Liver (tissue), 9 donors: ENCODE results near the gene CREB1. TPM values are rescaled to one million over a fixed set of nuclear protein-coding genes. Genes with fewer than 3 reads are reported as not detected.

Source experiments
- DNase-seq: peaks from one replicate; pipeline ENCODE4 v3.0.0-alpha.2; 2017; ENCODE audit warnings: low spot score
- H3K27ac ChIP-seq, 2 donors: one replicate each; pipeline ENCODE4 v1.7.0; 2013; ENCODE audit warnings: inconsistent platforms in 2 of 2, low read length in 2 of 2, control low read depth in 1 of 2, low read depth in 1 of 2, mild to moderate bottlenecking in 1 of 2
- H3K27me3 ChIP-seq, 4 donors: one replicate each; pipeline versions ENCODE4 v1.6.1 to v1.7.0; 2013; ENCODE audit warnings: low read length in 3 of 4, inconsistent platforms in 1 of 4, mild to moderate bottlenecking in 1 of 4, moderate library complexity in 1 of 4; ENCODE audit not compliant: control insufficient read depth in 4 of 4, insufficient read depth in 4 of 4
- H3K36me3 ChIP-seq, 4 donors: one replicate each; pipeline versions ENCODE4 v1.6.1 to v1.7.0; 2013; ENCODE audit warnings: low read length in 3 of 4, mild to moderate bottlenecking in 3 of 4, low read depth in 1 of 4, moderate library complexity in 1 of 4; ENCODE audit not compliant: control insufficient read depth in 4 of 4, insufficient read depth in 3 of 4
- H3K4me1 ChIP-seq, 4 donors: one replicate each; pipeline versions ENCODE4 v1.6.1 to v1.7.0; 2013; ENCODE audit warnings: low read length in 3 of 4, mild to moderate bottlenecking in 3 of 4, moderate library complexity in 1 of 4; ENCODE audit not compliant: control insufficient read depth in 4 of 4, insufficient read depth in 4 of 4
- H3K4me3 ChIP-seq, 3 donors: one replicate each; pipeline versions ENCODE4 v1.6.1 to v1.7.0; 2013; ENCODE audit warnings: low read length in 3 of 3, control low read depth in 1 of 3, low read depth in 1 of 3, mild to moderate bottlenecking in 1 of 3
- H3K9ac ChIP-seq, 2 donors: one replicate each; pipeline ENCODE4 v1.7.0; 2013; ENCODE audit warnings: low read length in 2 of 2, mild to moderate bottlenecking in 2 of 2, moderate library complexity in 2 of 2, control low read depth in 1 of 2, low read depth in 1 of 2
- H3K9me3 ChIP-seq, 4 donors: one replicate each; pipeline versions ENCODE4 v1.6.1 to v1.7.0; 2013; ENCODE audit warnings: low read length in 3 of 4; ENCODE audit not compliant: control insufficient read depth in 4 of 4
- ATF3 ChIP-seq: IDR thresholded peaks from 2 replicates; pipeline ENCODE4 v1.6.1; 2016; ENCODE audit warnings: antibody characterized with exemption
- CTCF ChIP-seq: fragments of 150-350 bp; IDR thresholded peaks from 2 replicates; pipeline ENCODE4 v1.5.1; 2017; ENCODE audit warnings: improper control_type of control experiment, low read depth, low read length; ENCODE audit not compliant: missing input control
- EGR1 ChIP-seq, 2 donors: IDR thresholded peaks; 2 replicates each; pipeline ENCODE4 v1.6.1; 2016 to 2018; ENCODE audit warnings: antibody characterized with exemption in 2 of 2, low read depth in 2 of 2
- FOXA1 ChIP-seq: IDR thresholded peaks from 2 replicates; pipeline ENCODE4 v1.6.1; 2016; ENCODE audit warnings: antibody characterized with exemption
- FOXA2 ChIP-seq: IDR thresholded peaks from 2 replicates; pipeline ENCODE4 v1.6.1; 2016; ENCODE audit warnings: antibody characterized with exemption
- GABPA ChIP-seq, 2 donors: IDR thresholded peaks in 1 of 2; conservative IDR thresholded peaks in 1 of 2; 2 replicates each; pipeline ENCODE4 v1.6.1; 2016; ENCODE audit warnings: antibody characterized with exemption in 2 of 2, mild to moderate bottlenecking in 1 of 2, moderate library complexity in 1 of 2
- HNF4A ChIP-seq, 2 donors: conservative IDR thresholded peaks; 2 replicates each; pipeline ENCODE4 v1.6.1; 2016; ENCODE audit warnings: antibody characterized with exemption in 2 of 2, mild to moderate bottlenecking in 2 of 2
- HNF4G ChIP-seq: IDR thresholded peaks from 2 replicates; pipeline ENCODE4 v1.6.1; 2016; ENCODE audit warnings: antibody characterized with exemption
- JUND ChIP-seq, 2 donors: IDR thresholded peaks; 2 replicates each; pipeline ENCODE4 v1.6.1; 2016; ENCODE audit warnings: antibody characterized with exemption in 2 of 2
- MAX ChIP-seq: IDR thresholded peaks from 2 replicates; pipeline ENCODE4 v1.6.1; 2016; ENCODE audit warnings: antibody characterized with exemption
- NR2F2 ChIP-seq: IDR thresholded peaks from 2 replicates; pipeline ENCODE4 v1.6.1; 2016; ENCODE audit warnings: antibody characterized with exemption
- RAD21 ChIP-seq, 2 donors: IDR thresholded peaks; 2 replicates each; pipeline ENCODE4 v1.6.1; 2016; ENCODE audit warnings: antibody characterized with exemption in 2 of 2, mild to moderate bottlenecking in 2 of 2
- RXRA ChIP-seq, 2 donors: IDR thresholded peaks; 2 replicates each; pipeline ENCODE4 v1.6.1; 2017 to 2018; ENCODE audit warnings: antibody characterized with exemption in 2 of 2, mild to moderate bottlenecking in 1 of 2
- SP1 ChIP-seq: IDR thresholded peaks from 2 replicates; pipeline ENCODE4 v1.6.1; 2018; ENCODE audit warnings: antibody characterized with exemption, mild to moderate bottlenecking
- TAF1 ChIP-seq: conservative IDR thresholded peaks from 2 replicates; pipeline ENCODE4 v1.6.1; 2016; ENCODE audit warnings: antibody characterized with exemption, mild to moderate bottlenecking
- YY1 ChIP-seq: IDR thresholded peaks from 2 replicates; pipeline ENCODE4 v1.6.1; 2016; ENCODE audit warnings: antibody characterized with exemption, mild to moderate bottlenecking
- WGBS: extraction: QIAGEN DNeasy Blood & Tissue Kit; methylation state at CpG from one replicate; pipeline ENCODE4 v1.1.7; 2013; 5-methylcytosine and 5-hydroxymethylcytosine counted together
- polyA plus RNA-seq, 2 donors: library from polyadenylated mRNA; stranded (reverse) in 1 of 2; unstranded in 1 of 2; fragments of 200-250 nt in 1 of 2; fragments of >200 nt in 1 of 2; fragmentation: Nextera tagmentation in 1 of 2; extraction: Ambion mirVana in 1 of 2; gene quantifications; one replicate each; pipeline versions ENCODE4 v1.2.1 to v1.2.3, GENCODE V29; 2013 to 2015
- total RNA-seq, 2 donors: library from RNA; depleted of rRNA; stranded (reverse); fragments of >200 nt; gene quantifications; one replicate each; pipeline ENCODE4 v1.2.3, GENCODE V29; 2014
- TF ChIP-seq, protein P1 (sequence below): IDR thresholded peaks from 2 replicates; pipeline ENCODE4 v1.6.1; 2016; ENCODE audit warnings: antibody characterized with exemption, mild to moderate bottlenecking
- TF ChIP-seq, protein P2 (sequence below): IDR thresholded peaks from 2 replicates; pipeline ENCODE4 v1.6.1; 2016; ENCODE audit warnings: antibody characterized with exemption
- donor health status: healthy.
- donor health status: healthy.
- donor health status: healthy.
- donor health status: healthy.
- donor health status: healthy.

Gene CREB1
- total and polyA plus RNA-seq, 4 donors, result 4.4 to 24.4 (median 14.5) TPM

- H3K9ac ChIP-seq, result no peak overlapping the region
- H3K4me3 ChIP-seq, result no peak overlapping the region
- H3K9me3 ChIP-seq, result no peaks in the 10 kb centered on the region
- no peak overlapping the region for H3K27ac ChIP-seq
- H3K4me1 ChIP-seq, result no peaks in the 10 kb centered on the region
- WGBS, result 78% methylated on average over 3 of the region's 3 CpGs
- H3K27me3 ChIP-seq, result no peaks in the 10 kb centered on the region
- TF ChIP-seq RXRA (IDR thresholded peaks at IDR 0.05) (no peak), MAX (no peak), SP1 (no peak), HNF4G (no peak), NR2F2 (no peak), HNF4A (conservative IDR thresholded peaks at IDR 0.05) (no peak), TAF1 (no peak), CTCF (no peak), FOXA2 (no peak), YY1 (no peak), ATF3 (no peak), RAD21 (IDR thresholded peaks at IDR 0.05) (no peak), EGR1 (IDR thresholded peaks at IDR 0.05; ENCODE audit: low read depth in 2 of 2) (no peak), FOXA1 (no peak), JUND (IDR thresholded peaks at IDR 0.05) (no peak), GABPA (IDR thresholded peaks at IDR 0.05 in 1 of 2, conservative IDR thresholded peaks at IDR 0.05 in 1 of 2) (no peak)
- TF ChIP-seq, protein P1, sequence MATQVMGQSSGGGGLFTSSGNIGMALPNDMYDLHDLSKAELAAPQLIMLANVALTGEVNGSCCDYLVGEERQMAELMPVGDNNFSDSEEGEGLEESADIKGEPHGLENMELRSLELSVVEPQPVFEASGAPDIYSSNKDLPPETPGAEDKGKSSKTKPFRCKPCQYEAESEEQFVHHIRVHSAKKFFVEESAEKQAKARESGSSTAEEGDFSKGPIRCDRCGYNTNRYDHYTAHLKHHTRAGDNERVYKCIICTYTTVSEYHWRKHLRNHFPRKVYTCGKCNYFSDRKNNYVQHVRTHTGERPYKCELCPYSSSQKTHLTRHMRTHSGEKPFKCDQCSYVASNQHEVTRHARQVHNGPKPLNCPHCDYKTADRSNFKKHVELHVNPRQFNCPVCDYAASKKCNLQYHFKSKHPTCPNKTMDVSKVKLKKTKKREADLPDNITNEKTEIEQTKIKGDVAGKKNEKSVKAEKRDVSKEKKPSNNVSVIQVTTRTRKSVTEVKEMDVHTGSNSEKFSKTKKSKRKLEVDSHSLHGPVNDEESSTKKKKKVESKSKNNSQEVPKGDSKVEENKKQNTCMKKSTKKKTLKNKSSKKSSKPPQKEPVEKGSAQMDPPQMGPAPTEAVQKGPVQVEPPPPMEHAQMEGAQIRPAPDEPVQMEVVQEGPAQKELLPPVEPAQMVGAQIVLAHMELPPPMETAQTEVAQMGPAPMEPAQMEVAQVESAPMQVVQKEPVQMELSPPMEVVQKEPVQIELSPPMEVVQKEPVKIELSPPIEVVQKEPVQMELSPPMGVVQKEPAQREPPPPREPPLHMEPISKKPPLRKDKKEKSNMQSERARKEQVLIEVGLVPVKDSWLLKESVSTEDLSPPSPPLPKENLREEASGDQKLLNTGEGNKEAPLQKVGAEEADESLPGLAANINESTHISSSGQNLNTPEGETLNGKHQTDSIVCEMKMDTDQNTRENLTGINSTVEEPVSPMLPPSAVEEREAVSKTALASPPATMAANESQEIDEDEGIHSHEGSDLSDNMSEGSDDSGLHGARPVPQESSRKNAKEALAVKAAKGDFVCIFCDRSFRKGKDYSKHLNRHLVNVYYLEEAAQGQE, result no peak
- TF ChIP-seq, protein P2, sequence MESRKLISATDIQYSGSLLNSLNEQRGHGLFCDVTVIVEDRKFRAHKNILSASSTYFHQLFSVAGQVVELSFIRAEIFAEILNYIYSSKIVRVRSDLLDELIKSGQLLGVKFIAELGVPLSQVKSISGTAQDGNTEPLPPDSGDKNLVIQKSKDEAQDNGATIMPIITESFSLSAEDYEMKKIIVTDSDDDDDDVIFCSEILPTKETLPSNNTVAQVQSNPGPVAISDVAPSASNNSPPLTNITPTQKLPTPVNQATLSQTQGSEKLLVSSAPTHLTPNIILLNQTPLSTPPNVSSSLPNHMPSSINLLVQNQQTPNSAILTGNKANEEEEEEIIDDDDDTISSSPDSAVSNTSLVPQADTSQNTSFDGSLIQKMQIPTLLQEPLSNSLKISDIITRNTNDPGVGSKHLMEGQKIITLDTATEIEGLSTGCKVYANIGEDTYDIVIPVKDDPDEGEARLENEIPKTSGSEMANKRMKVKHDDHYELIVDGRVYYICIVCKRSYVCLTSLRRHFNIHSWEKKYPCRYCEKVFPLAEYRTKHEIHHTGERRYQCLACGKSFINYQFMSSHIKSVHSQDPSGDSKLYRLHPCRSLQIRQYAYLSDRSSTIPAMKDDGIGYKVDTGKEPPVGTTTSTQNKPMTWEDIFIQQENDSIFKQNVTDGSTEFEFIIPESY, result no peak
- DNase-seq, result no peak
- no peaks in the 10 kb centered on the region for H3K36me3 ChIP-seq
Measured at GRCh38 chr2:207481924-207482323, 47.8 kb upstream of the CREB1 start.
